Measurements from ENCODE around the gene KCNJ4.
"Not testable (repeated sequence)": the region's sequence is repeated elsewhere in the genome, so short reads cannot be mapped to it uniquely, and the experiment has no call there.

The KCNJ4 gene

GRCh38 chr22:38402204-38402603 lies 52.8 kb downstream of the KCNJ4 start:
- no peak for DNase-seq
- no peaks in the 10 kb centered on the region for H3K36me3 ChIP-seq
- H3K27ac ChIP-seq: no peak overlapping the region
- peaks cover 0 to 23% (median 10%) of the 10 kb centered on the region in 4 donors for H3K4me1 ChIP-seq
- intact Hi-C loops (cut with DNase I; ENCODE audit: low total_unique reads): no loop called here
- no peaks in the 10 kb centered on the region for H3K9me3 ChIP-seq
- H3K27me3 ChIP-seq: peaks cover 0 to 34% of the 10 kb centered on the region in 2 donors
- no peak for TF ChIP-seq CTCF (IDR thresholded peaks at IDR 0.05)
- no peak overlapping the region for H3K4me3 ChIP-seq

GRCh38 chr22:38401336-38402084 lies 53.5 kb downstream of the KCNJ4 start:
- intact Hi-C loops (cut with DNase I; ENCODE audit: low total_unique reads): no loop called here
- TF ChIP-seq CTCF (IDR thresholded peaks at IDR 0.05): no peak
- no peak overlapping the region for H3K27ac ChIP-seq

GRCh38 chr22:38400256-38400655 lies 54.7 kb downstream of the KCNJ4 start:
- Histone ChIP-seq H3K4me1 (peaks cover 0 to 26% (median 13%) of the 10 kb centered on the region in 4 donors), H3K27me3 (peaks cover 0 to 37% of the 10 kb centered on the region in 2 donors)
- H3K36me3 ChIP-seq; DNase-seq; intact Hi-C loops (cut with DNase I; ENCODE audit: low total_unique reads); H3K9me3 ChIP-seq; H3K27ac ChIP-seq; H3K4me3 ChIP-seq: not testable (repeated sequence)

More at GRCh38 chr22:38401336-38402084, 53.5 kb downstream of the KCNJ4 start:
- Histone ChIP-seq H3K36me3 (no peaks in the 10 kb centered on the region), H3K4me3 (no peak overlapping the region), H3K4me1 (peaks cover 0 to 26% (median 13%) of the 10 kb centered on the region in 4 donors), H3K27me3 (peaks cover 0 to 37% of the 10 kb centered on the region in 2 donors), H3K9me3 (no peaks in the 10 kb centered on the region)
- DNase-seq: no peak

GRCh38 chr22:38398609-38399461 lies 56.2 kb downstream of the KCNJ4 start:
- Histone ChIP-seq H3K27me3 (peaks cover 0 to 35% of the 10 kb centered on the region in 2 donors), H3K9me3 (no peaks in the 10 kb centered on the region), H3K27ac (peak overlapping the region; percentile 69 to 76), H3K4me3 (peak overlapping the region; percentile 62 to 88), H3K4me1 (peaks cover 0 to 26% (median 13%) of the 10 kb centered on the region in 4 donors), H3K36me3 (no peaks in the 10 kb centered on the region)
- intact Hi-C loops (cut with DNase I; ENCODE audit: low total_unique reads): no loop called here
- DNase-seq: peak; percentile 71 to 86
- no peak for TF ChIP-seq CTCF (IDR thresholded peaks at IDR 0.05)

GRCh38 chr22:38398181-38398608 lies 56.8 kb downstream of the KCNJ4 start:
- peak; percentile 59 to 74 for DNase-seq
- peak overlapping the region; percentile 68 to 76 for H3K27ac ChIP-seq
- peaks cover 0 to 26% (median 13%) of the 10 kb centered on the region in 4 donors for H3K4me1 ChIP-seq
- intact Hi-C loops (cut with DNase I; ENCODE audit: low total_unique reads); H3K36me3 ChIP-seq; H3K9me3 ChIP-seq: not testable (repeated sequence)
- H3K4me3 ChIP-seq: peak overlapping the region; percentile 62 to 88
- H3K27me3 ChIP-seq: peaks cover 0 to 30% of the 10 kb centered on the region in 2 donors

- TF ChIP-seq CTCF (IDR thresholded peaks at IDR 0.05): no peak
- intact Hi-C loops (cut with DNase I; ENCODE audit: low total_unique reads): no loop called here
- H3K36me3 ChIP-seq: no peaks in the 10 kb centered on the region
- peak overlapping the region; percentile 68 to 76 for H3K27ac ChIP-seq
- DNase-seq: peak; percentile 40 to 76
- H3K9me3 ChIP-seq: no peaks in the 10 kb centered on the region
- H3K4me3 ChIP-seq: peak overlapping the region; percentile 62 to 88
- H3K4me1 ChIP-seq: peaks cover 0 to 26% (median 13%) of the 10 kb centered on the region in 4 donors
- peaks cover 0 to 23% of the 10 kb centered on the region in 2 donors for H3K27me3 ChIP-seq
These were observed 57.6 kb downstream of the KCNJ4 start for GRCh38 chr22:38397189-38398085.

- Histone ChIP-seq H3K27ac (peak overlapping the region in 1 of 2 donors; percentile 68), H3K4me1 (peaks cover 0 to 26% (median 13%) of the 10 kb centered on the region in 4 donors), H3K4me3 (peak overlapping the region; percentile 62 to 88), H3K27me3 (peaks cover 0 to 14% of the 10 kb centered on the region in 2 donors)
- H3K9me3 ChIP-seq; H3K36me3 ChIP-seq; DNase-seq; intact Hi-C loops (cut with DNase I; ENCODE audit: low total_unique reads): not testable (repeated sequence)
These were observed 58.4 kb downstream of the KCNJ4 start for GRCh38 chr22:38396440-38397069.

GRCh38 chr22:38395944-38396343 lies 59.1 kb downstream of the KCNJ4 start:
- H3K9me3 ChIP-seq; H3K27ac ChIP-seq; H3K36me3 ChIP-seq; H3K4me3 ChIP-seq; DNase-seq; intact Hi-C loops (cut with DNase I; ENCODE audit: low total_unique reads): not testable (repeated sequence)
- Histone ChIP-seq H3K27me3 (peaks cover 0 to 11% of the 10 kb centered on the region in 2 donors), H3K4me1 (peaks cover 0 to 26% (median 13%) of the 10 kb centered on the region in 4 donors)
